Breast epithelium (tissue), 3 donors: Measurements from ENCODE around the gene NCAPH2.

Source experiments
- CTCF ChIP-seq, 3 donors: fragments of 450-650 bp; IDR thresholded peaks; one replicate each; pipeline ENCODE4 v1.5.1; 2016 to 2017; ENCODE audit warnings: antibody characterized with exemption in 3 of 3, mild to moderate bottlenecking in 3 of 3, moderate library complexity in 3 of 3
- POLR2A ChIP-seq: fragments of 450-650 bp; IDR thresholded peaks from one replicate; pipeline ENCODE4 v1.6.1; 2016; ENCODE audit warnings: antibody characterized with exemption, mild to moderate bottlenecking, moderate library complexity
- POLR2AphosphoS5 ChIP-seq, 3 donors: sonication (generic); formaldehyde crosslinking; IDR thresholded peaks; one replicate each; pipeline ENCODE4 v1.6.1; 2017; ENCODE audit warnings: antibody characterized with exemption in 3 of 3

GRCh38 chr22:50525104-50525857, 17.3 kb downstream of the NCAPH2 start, which contains the start of gene SCO2:
- TF ChIP-seq POLR2A (peak; percentile 47), CTCF (IDR thresholded peaks at IDR 0.05) (peak in 2 of 3 donors; percentile 26 to 41), POLR2AphosphoS5 (IDR thresholded peaks at IDR 0.05) (peak; percentile 62 to 79 (median 73))
